ENCODE data around the gene ZNF444.

The ZNF444 gene

DNA sequence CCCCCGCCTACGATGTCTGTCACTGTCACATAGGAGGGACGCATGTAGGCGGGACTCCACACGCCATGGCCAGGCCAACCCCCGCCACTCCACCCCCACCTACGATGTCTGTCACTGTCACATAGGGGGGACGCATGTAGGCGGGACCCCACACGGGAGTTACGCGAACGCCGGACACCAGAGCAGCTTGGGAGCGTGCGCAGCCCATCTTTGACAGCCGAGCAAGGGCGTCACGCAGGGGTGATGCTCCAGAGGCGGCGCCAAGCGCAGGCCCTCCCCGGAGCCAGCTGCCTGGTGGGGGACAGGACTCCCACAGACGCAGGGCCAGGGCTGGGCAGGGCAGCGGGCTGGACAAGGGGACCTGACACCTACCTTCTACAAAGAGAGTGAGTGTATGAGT lies 40.0 kb upstream of the ZNF444 start:
- no peak for DNase-seq
- no peak overlapping the region for H2BK15ac ChIP-seq (replicated peaks; ENCODE audit: low read depth)
- peaks cover 38% of the 10 kb centered on the region for H3K79me2 ChIP-seq (ENCODE audit: control insufficient read depth, insufficient read depth, low read length)
- H3K23ac ChIP-seq (ENCODE audit: low read length) = no peak overlapping the region
- no CpG with 5 or more reads among the region's 25 CpGs for WGBS (ENCODE audit: extremely low coverage, insufficient coverage, low lambda C conversion rate)
- H4K5ac ChIP-seq (ENCODE audit: low read length) = no peak overlapping the region
- H2BK5ac ChIP-seq (ENCODE audit: low read length) = no peak overlapping the region
- H2BK120ac ChIP-seq (ENCODE audit: low read depth, low read length) = no peak overlapping the region
- no peak overlapping the region for H3K9ac ChIP-seq (ENCODE audit: low read length)
- no peak overlapping the region for H3K56ac ChIP-seq (ENCODE audit: low read length)
- H3K4ac ChIP-seq (ENCODE audit: low read depth, low read length) = no peak overlapping the region
- no peak overlapping the region for H3K27ac ChIP-seq (ENCODE audit: low read depth, low read length)
- no peak overlapping the region for H3K4me3 ChIP-seq (ENCODE audit: low read length)
- peaks cover 4% of the 10 kb centered on the region for H3K36me3 ChIP-seq (ENCODE audit: control insufficient read depth, insufficient read depth, low read length)
- H3K4me2 ChIP-seq (ENCODE audit: low read length) = no peak overlapping the region
- H3K79me1 ChIP-seq (ENCODE audit: low read length) = peaks cover 13% of the 10 kb centered on the region
- no peak overlapping the region for H4K8ac ChIP-seq (ENCODE audit: low read depth, low read length)
- no peak overlapping the region for H3K18ac ChIP-seq (ENCODE audit: low read length)
- no peaks in the 10 kb centered on the region for H3K27me3 ChIP-seq (ENCODE audit: insufficient read depth, low read length, poor library complexity)
- H2AK5ac ChIP-seq (ENCODE audit: low read length) = no peak overlapping the region
- H3K4me1 ChIP-seq (ENCODE audit: control insufficient read depth, low read depth, low read length) = no peaks in the 10 kb centered on the region

- Histone ChIP-seq H4K5ac (ENCODE audit: low read length) (no peak overlapping the region), H3K4me2 (ENCODE audit: low read length) (no peak overlapping the region), H3K36me3 (ENCODE audit: control insufficient read depth, insufficient read depth, low read length) (peaks cover 4% of the 10 kb centered on the region), H3K9ac (ENCODE audit: low read length) (no peak overlapping the region), H4K8ac (ENCODE audit: low read depth, low read length) (no peak overlapping the region), H3K18ac (ENCODE audit: low read length) (no peak overlapping the region), H3K4ac (ENCODE audit: low read depth, low read length) (no peak overlapping the region), H3K27me3 (ENCODE audit: insufficient read depth, low read length, poor library complexity) (no peaks in the 10 kb centered on the region), H3K79me2 (ENCODE audit: control insufficient read depth, insufficient read depth, low read length) (peaks cover 44% of the 10 kb centered on the region), H3K23ac (ENCODE audit: low read length) (no peak overlapping the region), H3K27ac (ENCODE audit: low read depth, low read length) (no peak overlapping the region), H3K79me1 (ENCODE audit: low read length) (peaks cover 12% of the 10 kb centered on the region), H3K4me3 (ENCODE audit: low read length) (no peak overlapping the region), H3K56ac (ENCODE audit: low read length) (no peak overlapping the region), H2AK5ac (ENCODE audit: low read length) (no peak overlapping the region), H2BK5ac (ENCODE audit: low read length) (no peak overlapping the region), H3K4me1 (ENCODE audit: control insufficient read depth, low read depth, low read length) (no peaks in the 10 kb centered on the region), H2BK15ac (replicated peaks; ENCODE audit: low read depth) (no peak overlapping the region), H2BK120ac (ENCODE audit: low read depth, low read length) (no peak overlapping the region)
- DNase-seq = no peak
- WGBS (ENCODE audit: extremely low coverage, insufficient coverage, low lambda C conversion rate) = no CpG with 5 or more reads among the region's 34 CpGs
Observed at GRCh38 chr19:56101746-56102535, 39.1 kb upstream of the ZNF444 start.

DNA sequence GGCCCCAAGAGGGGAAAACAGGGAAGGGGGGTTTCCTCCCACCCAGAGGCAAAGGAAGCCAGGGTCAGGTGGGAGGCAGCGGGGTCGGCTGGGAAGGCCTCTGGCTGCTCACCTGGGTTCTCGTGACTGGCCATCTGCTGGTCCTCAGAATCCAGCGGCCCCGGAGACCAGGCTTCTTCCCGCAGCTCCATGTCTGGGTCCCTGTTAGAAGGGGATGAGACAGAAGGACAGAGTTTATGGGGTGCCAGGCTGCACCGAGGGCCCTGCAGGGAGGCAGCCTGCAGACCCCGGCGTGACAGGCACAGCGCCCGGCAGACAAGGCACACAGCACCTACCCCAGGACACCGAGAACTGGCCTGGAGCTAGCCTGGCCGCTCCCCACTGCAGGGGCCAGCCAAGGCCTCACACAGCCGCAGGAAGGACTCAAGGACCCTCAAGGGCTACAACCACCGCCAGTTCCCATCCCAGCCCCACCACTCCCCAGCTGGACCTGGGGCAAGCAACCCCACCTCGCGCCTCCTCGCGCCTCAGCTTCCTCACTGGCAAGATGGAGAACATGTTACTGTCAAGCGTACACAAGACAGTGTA lies 38.0 kb upstream of the ZNF444 start:
- Histone ChIP-seq H2BK5ac (ENCODE audit: low read length) (no peak overlapping the region), H2BK120ac (ENCODE audit: low read depth, low read length) (no peak overlapping the region), H3K27me3 (ENCODE audit: insufficient read depth, low read length, poor library complexity) (no peaks in the 10 kb centered on the region), H3K4me2 (ENCODE audit: low read length) (no peak overlapping the region), H3K56ac (ENCODE audit: low read length) (no peak overlapping the region), H3K27ac (ENCODE audit: low read depth, low read length) (no peak overlapping the region), H3K79me1 (ENCODE audit: low read length) (peaks cover 13% of the 10 kb centered on the region), H4K8ac (ENCODE audit: low read depth, low read length) (no peak overlapping the region), H3K18ac (ENCODE audit: low read length) (no peak overlapping the region), H3K4me3 (ENCODE audit: low read length) (no peak overlapping the region), H3K79me2 (ENCODE audit: control insufficient read depth, insufficient read depth, low read length) (peaks cover 52% of the 10 kb centered on the region), H3K4me1 (ENCODE audit: control insufficient read depth, low read depth, low read length) (no peaks in the 10 kb centered on the region), H2AK5ac (ENCODE audit: low read length) (no peak overlapping the region), H4K5ac (ENCODE audit: low read length) (no peak overlapping the region), H3K36me3 (ENCODE audit: control insufficient read depth, insufficient read depth, low read length) (peaks cover 4% of the 10 kb centered on the region), H3K9ac (ENCODE audit: low read length) (no peak overlapping the region), H3K23ac (ENCODE audit: low read length) (no peak overlapping the region), H3K4ac (ENCODE audit: low read depth, low read length) (no peak overlapping the region), H2BK15ac (replicated peaks; ENCODE audit: low read depth) (no peak overlapping the region)
- WGBS (ENCODE audit: extremely low coverage, insufficient coverage, low lambda C conversion rate) = no CpG with 5 or more reads among the region's 20 CpGs
- no peak for DNase-seq

- no CpG with 5 or more reads among the region's 29 CpGs for WGBS (ENCODE audit: extremely low coverage, insufficient coverage, low lambda C conversion rate)
- Histone ChIP-seq H3K4me1 (ENCODE audit: control insufficient read depth, low read depth, low read length) (no peaks in the 10 kb centered on the region), H2BK5ac (ENCODE audit: low read length) (no peak overlapping the region), H3K18ac (ENCODE audit: low read length) (no peak overlapping the region), H3K36me3 (ENCODE audit: control insufficient read depth, insufficient read depth, low read length) (peaks cover 4% of the 10 kb centered on the region), H3K4me2 (ENCODE audit: low read length) (no peak overlapping the region), H2BK120ac (ENCODE audit: low read depth, low read length) (no peak overlapping the region), H3K9ac (ENCODE audit: low read length) (no peak overlapping the region), H3K4me3 (ENCODE audit: low read length) (no peak overlapping the region), H3K4ac (ENCODE audit: low read depth, low read length) (no peak overlapping the region), H2AK5ac (ENCODE audit: low read length) (no peak overlapping the region), H3K23ac (ENCODE audit: low read length) (no peak overlapping the region), H2BK15ac (replicated peaks; ENCODE audit: low read depth) (no peak overlapping the region), H3K27me3 (ENCODE audit: insufficient read depth, low read length, poor library complexity) (no peaks in the 10 kb centered on the region), H3K27ac (ENCODE audit: low read depth, low read length) (no peak overlapping the region), H3K79me1 (ENCODE audit: low read length) (peaks cover 20% of the 10 kb centered on the region), H4K8ac (ENCODE audit: low read depth, low read length) (no peak overlapping the region), H3K79me2 (ENCODE audit: control insufficient read depth, insufficient read depth, low read length) (peaks cover 65% of the 10 kb centered on the region), H4K5ac (ENCODE audit: low read length) (no peak overlapping the region), H3K56ac (ENCODE audit: low read length) (no peak overlapping the region)
- no peak for DNase-seq
Observed at GRCh38 chr19:56104423-56104822, 36.7 kb upstream of the ZNF444 start.

DNA sequence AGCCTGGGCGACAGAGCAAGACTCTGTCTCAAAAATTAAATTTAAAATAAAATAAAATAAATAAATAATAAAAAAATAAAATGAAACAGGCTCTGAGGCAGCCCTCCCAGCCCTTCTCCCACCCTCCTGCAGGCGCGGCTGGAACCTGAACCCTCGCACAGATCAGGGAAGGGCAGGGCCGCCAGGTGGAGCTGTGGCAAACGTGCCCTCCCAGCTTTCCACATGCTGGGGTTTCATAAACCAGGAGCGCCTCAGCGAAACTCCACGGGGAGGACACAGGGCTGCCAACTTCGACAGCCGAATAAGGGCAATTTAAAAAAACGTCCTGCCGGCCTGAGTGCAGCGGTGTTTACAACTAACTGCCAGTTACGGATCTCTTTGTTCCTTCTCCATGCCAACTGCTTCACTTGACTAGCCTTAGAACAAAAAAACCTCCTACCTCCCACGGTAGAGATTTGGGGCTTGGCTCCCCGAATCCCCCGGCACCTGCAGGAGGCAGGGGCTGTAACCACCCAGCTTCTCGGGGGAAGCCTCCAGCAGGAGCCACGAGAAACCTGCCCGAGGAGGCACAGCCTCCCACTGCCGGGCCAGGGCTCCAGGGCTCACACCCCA lies 35.9 kb upstream of the ZNF444 start:
- H3K79me1 ChIP-seq (ENCODE audit: low read length) = peaks cover 20% of the 10 kb centered on the region
- H3K56ac ChIP-seq (ENCODE audit: low read length) = no peak overlapping the region
- H2AK5ac ChIP-seq (ENCODE audit: low read length) = no peak overlapping the region
- H3K4me1 ChIP-seq (ENCODE audit: control insufficient read depth, low read depth, low read length) = no peaks in the 10 kb centered on the region
- H2BK120ac ChIP-seq (ENCODE audit: low read depth, low read length) = no peak overlapping the region
- H3K4ac ChIP-seq (ENCODE audit: low read depth, low read length) = no peak overlapping the region
- no peak overlapping the region for H2BK15ac ChIP-seq (replicated peaks; ENCODE audit: low read depth)
- H3K27ac ChIP-seq (ENCODE audit: low read depth, low read length) = no peak overlapping the region
- H3K79me2 ChIP-seq (ENCODE audit: control insufficient read depth, insufficient read depth, low read length) = peaks cover 69% of the 10 kb centered on the region
- peaks cover 4% of the 10 kb centered on the region for H3K36me3 ChIP-seq (ENCODE audit: control insufficient read depth, insufficient read depth, low read length)
- H3K9ac ChIP-seq (ENCODE audit: low read length) = no peak overlapping the region
- DNase-seq = peak; percentile 86
- no peaks in the 10 kb centered on the region for H3K27me3 ChIP-seq (ENCODE audit: insufficient read depth, low read length, poor library complexity)
- no peak overlapping the region for H3K18ac ChIP-seq (ENCODE audit: low read length)
- no CpG with 5 or more reads among the region's 22 CpGs for WGBS (ENCODE audit: extremely low coverage, insufficient coverage, low lambda C conversion rate)
- H4K8ac ChIP-seq (ENCODE audit: low read depth, low read length) = no peak overlapping the region
- no peak overlapping the region for H2BK5ac ChIP-seq (ENCODE audit: low read length)
- no peak overlapping the region for H3K4me2 ChIP-seq (ENCODE audit: low read length)
- no peak overlapping the region for H3K23ac ChIP-seq (ENCODE audit: low read length)
- no peak overlapping the region for H3K4me3 ChIP-seq (ENCODE audit: low read length)
- H4K5ac ChIP-seq (ENCODE audit: low read length) = no peak overlapping the region
